H1 (cell line): Measurements from ENCODE around the gene TLL2. TPM values are rescaled to one million over a fixed set of nuclear protein-coding genes. Genes with fewer than 3 reads are reported as not detected.

Source experiments
- CTCF ChIA-PET: fragments of 300-600 bp; sonication (Branson Sonifier 250); formaldehyde crosslinking; loops from one replicate; lab custom pipeline; 2021; ENCODE audit not compliant: partially characterized antibody; lab: Charles Lee
- POLR2A ChIA-PET: fragments of 300-600 bp; sonication (Branson Sonifier 250); formaldehyde crosslinking; loops from one replicate; lab custom pipeline; 2021; ENCODE audit warnings: inconsistent platforms; ENCODE audit not compliant: partially characterized antibody; lab: Charles Lee
- DNase-seq, 2 experiments: peaks; one replicate each; pipeline versions ENCODE4 v3.0.0 to v3.0.0-alpha.2; 2010 to 2022; ENCODE audit warnings: low spot score in 2 of 2, low read depth in 1 of 2, mixed read lengths in 1 of 2
- FAIRE-seq: peaks from 2 replicates; lab custom pipeline; 2011; peaks lifted over from hg19 to GRCh38; lab: Jason Lieb, UNC
- H2AFZ ChIP-seq: 2 replicates; pipeline ENCODE4 v1.8.1; 2012; ENCODE audit warnings: low read length, inconsistent platforms
- H2AK5ac ChIP-seq: 2 replicates; pipeline ENCODE4 v1.6.1; 2013; ENCODE audit warnings: low read depth, low read length
- H2BK120ac ChIP-seq: replicated peaks from 2 replicates; pipeline ENCODE3; 2013; ENCODE audit warnings: low read depth, low read length, inconsistent platforms
- H2BK12ac ChIP-seq: 2 replicates; pipeline ENCODE4 v1.6.1; 2013; ENCODE audit warnings: low read depth, low read length
- H2BK15ac ChIP-seq: 2 replicates; pipeline ENCODE4 v1.6.1; 2013; ENCODE audit warnings: low read length
- H2BK20ac ChIP-seq: 2 replicates; pipeline ENCODE4 v1.6.1; 2013; ENCODE audit warnings: low read length
- H2BK5ac ChIP-seq: 2 replicates; pipeline ENCODE4 v1.6.1; 2013; ENCODE audit warnings: low read depth, low read length
- H3K14ac ChIP-seq: 2 replicates; pipeline ENCODE4 v1.6.1; 2013; ENCODE audit warnings: inconsistent platforms; ENCODE audit not compliant: insufficient read length
- H3K18ac ChIP-seq: 2 replicates; pipeline ENCODE4 v1.6.1; 2013; ENCODE audit warnings: low read length; ENCODE audit errors: extremely low read depth
- H3K23ac ChIP-seq: 2 replicates; pipeline ENCODE4 v1.6.1; 2013; ENCODE audit warnings: inconsistent platforms; ENCODE audit not compliant: insufficient read length
- H3K23me2 ChIP-seq: 2 replicates; pipeline ENCODE4 v1.6.1; 2013; ENCODE audit warnings: low read depth, low read length
- H3K27ac ChIP-seq: 2 replicates; pipeline ENCODE4 v1.6.1; 2011; ENCODE audit warnings: low read depth, low read length, inconsistent platforms
- H3K27me3 ChIP-seq, 4 experiments: replicated peaks in 1 of 4; 1 replicate in 1 of 4; 2 replicates in 3 of 4; pipeline versions ENCODE4 v1.6.1 to v1.8.1; 2011 to 2013; ENCODE audit warnings: low read length in 3 of 4, mild to moderate bottlenecking in 3 of 4, inconsistent platforms in 2 of 4, mixed read lengths in 2 of 4, moderate library complexity in 1 of 4; ENCODE audit not compliant: control insufficient read depth in 3 of 4, insufficient read depth in 3 of 4; ENCODE audit errors: extremely low read depth in 1 of 4
- H3K36me3 ChIP-seq, 4 experiments: 2 replicates each; pipeline versions ENCODE4 v1.6.1 to v1.8.1; 2011 to 2013; ENCODE audit warnings: mild to moderate bottlenecking in 4 of 4, low read length in 3 of 4, moderate library complexity in 2 of 4, control low read depth in 1 of 4, inconsistent platforms in 1 of 4; ENCODE audit not compliant: insufficient read depth in 4 of 4, control insufficient read depth in 2 of 4
- H3K4ac ChIP-seq: replicated peaks from 2 replicates; pipeline ENCODE3; 2013; ENCODE audit warnings: low read length, low read depth, mixed read lengths, inconsistent platforms; ENCODE audit not compliant: insufficient read length
- H3K4me1 ChIP-seq, 4 experiments: replicated peaks in 1 of 4; 1 replicate in 1 of 4; 2 replicates in 3 of 4; pipeline versions ENCODE4 v1.6.1 to v1.8.1; 2011 to 2013; ENCODE audit warnings: low read length in 3 of 4, inconsistent platforms in 2 of 4, mixed read lengths in 1 of 4; ENCODE audit not compliant: insufficient read depth in 4 of 4, control insufficient read depth in 3 of 4
- H3K4me2 ChIP-seq, 2 experiments: 2 replicates each; pipeline versions ENCODE4 v1.6.1 to v1.8.1; 2011 to 2013; ENCODE audit warnings: low read depth in 2 of 2, low read length in 2 of 2, control low read depth in 1 of 2, inconsistent platforms in 1 of 2, mild to moderate bottlenecking in 1 of 2; ENCODE audit not compliant: insufficient read depth in 1 of 2
- H3K4me3 ChIP-seq, 4 experiments: fragments of 200-600, 300-600 bp in 1 of 4; sonication (generic), shearing (Covaris generic), sonication (Bioruptor Twin) in 1 of 4; 2 replicates each; pipeline versions ENCODE4 v1.5.1 to v1.8.1; 2011 to 2016; ENCODE audit warnings: low read length in 4 of 4, low read depth in 3 of 4, control low read depth in 2 of 4, inconsistent platforms in 2 of 4, mild to moderate bottlenecking in 2 of 4, mixed read lengths in 1 of 4, moderate library complexity in 1 of 4; ENCODE audit not compliant: insufficient read depth in 2 of 4; ENCODE audit errors: extremely low read depth in 1 of 4
- H3K56ac ChIP-seq: replicated peaks from 2 replicates; pipeline ENCODE3; 2013; ENCODE audit warnings: low read depth, mild to moderate bottlenecking, mixed read lengths, low read length, inconsistent platforms; ENCODE audit not compliant: insufficient read length
- H3K79me1 ChIP-seq: 2 replicates; pipeline ENCODE4 v1.6.1; 2013; ENCODE audit warnings: low read depth, low read length, control low read depth
- H3K79me2 ChIP-seq, 2 experiments: 2 replicates each; pipeline versions ENCODE4 v1.6.1 to v1.8.1; 2012 to 2013; ENCODE audit warnings: low read length in 2 of 2, mild to moderate bottlenecking in 2 of 2, inconsistent platforms in 1 of 2; ENCODE audit not compliant: insufficient read depth in 2 of 2, control insufficient read depth in 1 of 2
- H3K9ac ChIP-seq, 4 experiments: replicated peaks in 1 of 4; 1 replicate in 1 of 4; 2 replicates in 3 of 4; pipeline versions ENCODE4 v1.6.1 to v1.8.1; 2011 to 2013; ENCODE audit warnings: low read depth in 3 of 4, low read length in 3 of 4, control low read depth in 2 of 4, mild to moderate bottlenecking in 2 of 4, moderate library complexity in 2 of 4, inconsistent platforms in 1 of 4; ENCODE audit errors: extremely low read depth in 1 of 4
- H3K9me3 ChIP-seq, 2 experiments: 2 replicates each; pipeline versions ENCODE4 v1.6.1 to v1.8.1; 2012 to 2013; ENCODE audit warnings: mild to moderate bottlenecking in 2 of 2, moderate library complexity in 2 of 2, control low read depth in 1 of 2, inconsistent platforms in 1 of 2, low read depth in 1 of 2, low read length in 1 of 2, mixed read lengths in 1 of 2; ENCODE audit not compliant: insufficient read depth in 2 of 2
- H4K20me1 ChIP-seq, 2 experiments: replicated peaks in 1 of 2; 2 replicates each; pipeline versions ENCODE3 to v1.8.1; 2011 to 2013; ENCODE audit warnings: inconsistent platforms in 2 of 2, low read length in 2 of 2, mild to moderate bottlenecking in 1 of 2; ENCODE audit not compliant: insufficient read depth in 2 of 2, control insufficient read depth in 1 of 2
- H4K5ac ChIP-seq: 2 replicates; pipeline ENCODE4 v1.6.1; 2013; ENCODE audit warnings: low read length, low read depth, mixed read lengths, inconsistent platforms; ENCODE audit not compliant: insufficient read length
- H4K8ac ChIP-seq: 2 replicates; pipeline ENCODE4 v1.8.0; 2013; ENCODE audit warnings: mild to moderate bottlenecking, moderate library complexity, low read length, inconsistent platforms; ENCODE audit not compliant: insufficient read depth; ENCODE audit errors: extremely low read depth
- H4K91ac ChIP-seq: replicated peaks from 2 replicates; pipeline ENCODE3; 2013; ENCODE audit warnings: low read length, mixed read lengths, inconsistent platforms; ENCODE audit not compliant: insufficient read length
- BACH1 ChIP-seq: IDR thresholded peaks from 2 replicates; pipeline ENCODE4 v1.6.1; 2012; ENCODE audit warnings: low read length, improper control_type of control experiment
- CREB1 ChIP-seq: IDR thresholded peaks from 2 replicates; pipeline ENCODE4 v1.6.1; 2012; ENCODE audit warnings: inconsistent platforms
- HDAC2 ChIP-seq, 2 experiments: fragments of 300-600 bp in 1 of 2; sonication (generic) in 1 of 2; IDR thresholded peaks; 2 replicates each; pipeline ENCODE4 v1.6.1; 2011 to 2012; ENCODE audit warnings: low read depth in 2 of 2, low read length in 2 of 2, mild to moderate bottlenecking in 2 of 2, moderate library complexity in 2 of 2, borderline replicate concordance in 1 of 2, inconsistent platforms in 1 of 2
- JUN ChIP-seq: IDR thresholded peaks from 2 replicates; pipeline ENCODE4 v1.6.1; 2011; ENCODE audit warnings: low read depth, mild to moderate bottlenecking, improper control_type of control experiment, low read length
- JUND ChIP-seq: IDR thresholded peaks from 2 replicates; pipeline ENCODE4 v1.6.1; 2011; ENCODE audit warnings: mild to moderate bottlenecking, improper control_type of control experiment, low read length
- MAFK ChIP-seq: IDR thresholded peaks from 2 replicates; pipeline ENCODE4 v1.6.1; 2012; ENCODE audit warnings: low read depth, mild to moderate bottlenecking, improper control_type of control experiment, low read length
- NANOG ChIP-seq: IDR thresholded peaks from 2 replicates; pipeline ENCODE4 v1.6.1; 2011; ENCODE audit warnings: low read length, low read depth, mild to moderate bottlenecking, inconsistent platforms; ENCODE audit not compliant: insufficient read depth, poor library complexity, severe bottlenecking
- RBBP5 ChIP-seq: IDR thresholded peaks from 2 replicates; pipeline ENCODE4 v1.7.1; 2012; ENCODE audit warnings: low read depth, mild to moderate bottlenecking, inconsistent platforms, low read length, moderate library complexity, borderline replicate concordance
- SIX5 ChIP-seq: IDR thresholded peaks from 2 replicates; pipeline ENCODE4 v1.6.1; 2011; ENCODE audit warnings: mild to moderate bottlenecking, low read depth, low read length
- SUZ12 ChIP-seq: fragments of 200-600 bp; sonication (generic); IDR thresholded peaks from 2 replicates; pipeline ENCODE4 v1.6.1; 2012; ENCODE audit warnings: mild to moderate bottlenecking, inconsistent platforms, low read length, moderate library complexity, mixed read lengths
- TBP ChIP-seq: IDR thresholded peaks from 2 replicates; pipeline ENCODE4 v1.6.1; 2011; ENCODE audit warnings: low read depth, low read length, improper control_type of control experiment
- TEAD4 ChIP-seq: IDR thresholded peaks from 2 replicates; pipeline ENCODE4 v1.6.1; 2012; ENCODE audit warnings: low read depth, low read length, inconsistent platforms, mixed read lengths
- WGBS, 2 experiments: shearing (Covaris generic) in 1 of 2; methylation state at CpG; one replicate each; pipeline versions ENCODE4 v1.1.6 to v1.1.7; 2013 to 2015; ENCODE audit warnings: low lambda C conversion rate in 2 of 2, mixed read lengths in 2 of 2, inconsistent platforms in 1 of 2, low coverage in 1 of 2, missing lambda C conversion rate in 1 of 2; ENCODE audit not compliant: insufficient replicate concordance in 2 of 2, insufficient coverage in 1 of 2, insufficient read length in 1 of 2; ENCODE audit errors: extremely low coverage in 1 of 2, missing lambda C conversion rate in 1 of 2; 5-methylcytosine and 5-hydroxymethylcytosine counted together
- polyA plus RNA-seq, 7 experiments: library from polyadenylated mRNA; depleted of rRNA in 3 of 7; stranded (reverse) in 5 of 7; unstranded in 2 of 7; fragments of >200 nt in 5 of 7; fragments of 200-250 nt in 2 of 7; gene quantifications; 1 replicate in 5 of 7; 2 replicates in 1 of 7; 4 replicates in 1 of 7; pipeline versions ENCODE4 v1.2.1 to v1.2.3, GENCODE V29; 2011 to 2013; ENCODE audit warnings: missing spikeins in 2 of 7, mixed read lengths in 2 of 7
- total RNA-seq: library from RNA; stranded (reverse); fragmentation: NEBNext Ultra II Directional; extraction: Animal tissue kit (Norgen Biotek cat#: 25700); gene quantifications from 2 replicates; pipeline ENCODE4 v1.2.1, GENCODE V29; 2021

TLL2 gene
- total and polyA plus RNA-seq, 2 of the 8 experiments (the other 6 are each of a cell fraction or from before 2014, with no cell fraction given), result 2.4 to 3.2 TPM

DNA sequence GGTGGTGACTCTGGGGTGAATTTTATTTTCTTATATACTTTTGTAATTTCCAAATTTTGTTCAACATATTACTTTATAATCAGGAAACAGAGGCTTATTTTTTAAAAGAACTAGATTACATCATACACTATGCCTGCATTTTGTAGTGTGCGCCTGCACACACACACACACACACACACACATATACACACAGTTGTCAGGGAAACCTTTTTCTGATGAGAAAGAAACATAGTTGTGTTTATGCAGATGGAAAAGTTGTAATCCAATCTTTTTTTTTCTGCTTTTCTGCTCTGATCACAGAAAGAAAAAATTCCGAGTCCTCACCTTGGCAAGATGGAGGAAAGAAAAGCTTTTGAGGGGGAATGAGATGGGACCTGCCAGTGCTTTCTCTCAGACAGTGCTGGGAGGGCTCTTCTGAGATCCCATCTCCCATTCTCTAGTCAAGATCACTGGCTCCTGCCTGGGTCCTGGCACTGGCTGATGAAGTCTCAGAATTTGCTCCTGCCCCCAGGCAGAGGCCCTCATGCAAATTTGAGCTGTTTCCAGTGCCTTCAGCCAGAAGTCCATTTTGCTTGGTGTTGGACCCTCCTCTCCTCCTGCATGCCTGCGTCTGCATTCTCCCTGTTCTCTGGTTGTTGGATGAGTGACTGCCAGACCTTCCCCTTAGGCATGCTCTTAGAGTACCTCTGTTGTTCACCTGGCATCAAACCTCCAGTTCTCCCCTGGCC is 59.7 kb downstream of the TLL2 start:
- ChIA-PET CTCF (interaction anchor here (0.7 to 3.6 kb wide), 7 partner anchors 10 to 102 kb away, joined by 3 to 17 read pairs (median 5); no protein-coding TSS in a partner anchor), POLR2A (no interaction called here)
- peaks cover 18 to 30% (median 25%) of the 10 kb centered on the region in 4 experiments for H3K4me1 ChIP-seq
- H2BK120ac ChIP-seq, result no peak overlapping the region
- WGBS, 2 experiments, result 86% methylated on average over 3 of the region's 3 CpGs; no CpG with 5 or more reads in 1 of the 2 experiments
- no peak overlapping the region for H3K4me3 ChIP-seq
- H3K23ac ChIP-seq, result no peak overlapping the region
- H3K36me3 ChIP-seq, result no peaks in the 10 kb centered on the region
- peak overlapping the region; percentile 88; the same call in 1 of the 2 replicates for H2AK5ac ChIP-seq
- H2BK20ac ChIP-seq, result peak overlapping the region; percentile 91
- no peak overlapping the region for H3K18ac ChIP-seq
- peak overlapping the region; percentile 64 for H3K4ac ChIP-seq
- no peaks in the 10 kb centered on the region for H3K79me2 ChIP-seq
- peak overlapping the region; percentile 8 for H3K14ac ChIP-seq
- no peak overlapping the region for H4K8ac ChIP-seq
- no peaks in the 10 kb centered on the region for H3K79me1 ChIP-seq
- H3K27me3 ChIP-seq, result no peaks in the 10 kb centered on the region
- H3K27ac ChIP-seq, result no peak overlapping the region
- H2AFZ ChIP-seq, result no peak overlapping the region
- peak in 1 of 2 experiments; percentile 39 for DNase-seq
- H3K9ac ChIP-seq, result no peak overlapping the region
- H2BK12ac ChIP-seq, result peak overlapping the region; percentile 97; the same call in 1 of the 2 replicates
- H4K20me1 ChIP-seq, result no peaks in the 10 kb centered on the region
- peak overlapping the region; percentile 40; the same call in 1 of the 2 replicates for H2BK5ac ChIP-seq
- no peaks in the 10 kb centered on the region for H3K9me3 ChIP-seq
- H3K23me2 ChIP-seq, result no peaks in the 10 kb centered on the region; the same call in 1 of the 2 replicates
- H4K5ac ChIP-seq, result no peak overlapping the region
- no peak overlapping the region for H3K56ac ChIP-seq
- peak overlapping the region; percentile 88 for H4K91ac ChIP-seq
- H2BK15ac ChIP-seq, result peak overlapping the region; percentile 96
- H3K4me2 ChIP-seq, result no peak overlapping the region
- FAIRE-seq, result no peak
- no peak for TF ChIP-seq BACH1
- TF ChIP-seq SIX5, result no peak
- no peak for TF ChIP-seq JUN
- no peak for TF ChIP-seq RBBP5
- TF ChIP-seq TEAD4, result no peak
- TF ChIP-seq TBP, result no peak
- TF ChIP-seq NANOG, result no peak
- TF ChIP-seq HDAC2 (IDR thresholded peaks at IDR 0.05; ENCODE audit: borderline replicate concordance in 1 of 2, low read depth in 2 of 2, low read length in 2 of 2), result no peak
- TF ChIP-seq CREB1, result no peak
- TF ChIP-seq MAFK, result no peak
- no peak for TF ChIP-seq JUND
- no peak for TF ChIP-seq SUZ12
